RWPE2 (cell line): ENCODE data around the gene UNC79.
A peak's percentile ranks its signal among the peaks of the same experiment; 100 is the strongest.

Experiments
- ATAC-seq: fragments of 200-7000 bp; cut with Tn5 transposase; 3 replicates; pipeline ENCODE4 v1.9.1; 2021; ENCODE audit warnings: low read depth
- DNase-seq: peaks from one replicate; pipeline ENCODE4 v3.0.0-alpha.2; 2020; ENCODE audit warnings: low spot score
- H3K27ac ChIP-seq: fragments of 450-650 bp; 2 replicates; pipeline ENCODE4 v1.5.1; 2017; ENCODE audit warnings: mild to moderate bottlenecking; ENCODE audit not compliant: poor library complexity, severe bottlenecking
- H3K27me3 ChIP-seq: fragments of 250-450 bp; sonication (Bioruptor Pico); 2 replicates; pipeline ENCODE4 v1.5.1; 2021; ENCODE audit warnings: mild to moderate bottlenecking, moderate library complexity; ENCODE audit not compliant: insufficient read depth, poor library complexity, severe bottlenecking
- H3K36me3 ChIP-seq: fragments of 250-450 bp; sonication (Bioruptor Pico); 2 replicates; pipeline ENCODE4 v1.5.1; 2020; ENCODE audit warnings: low read depth, mild to moderate bottlenecking, moderate library complexity
- H3K4me1 ChIP-seq: fragments of 250-450 bp; sonication (Bioruptor Pico); 2 replicates; pipeline ENCODE4 v1.5.1; 2021; ENCODE audit warnings: mild to moderate bottlenecking, moderate library complexity; ENCODE audit not compliant: insufficient read depth, poor library complexity, severe bottlenecking
- H3K4me3 ChIP-seq: fragments of 250-450 bp; sonication (Bioruptor Pico); 2 replicates; pipeline ENCODE4 v1.5.1; 2021; ENCODE audit warnings: mild to moderate bottlenecking, moderate library complexity; ENCODE audit not compliant: severe bottlenecking
- H3K9me3 ChIP-seq: fragments of 250-450 bp; sonication (Bioruptor Pico); 2 replicates; pipeline ENCODE4 v1.5.1; 2021; ENCODE audit warnings: mild to moderate bottlenecking, moderate library complexity; ENCODE audit not compliant: severe bottlenecking
- TF ChIP-seq, protein P1 (sequence below): fragments of 450-650 bp; IDR thresholded peaks from one replicate; pipeline ENCODE4 v1.5.1; 2017; ENCODE audit warnings: mild to moderate bottlenecking, moderate library complexity; ENCODE audit not compliant: poor library complexity, severe bottlenecking

Gene UNC79

GRCh38 chr14:93683226-93683625, 252.5 kb downstream of the UNC79 start:
- H3K4me1 ChIP-seq, result no peaks in the 10 kb centered on the region
- no peak overlapping the region for H3K4me3 ChIP-seq
- TF ChIP-seq, protein P1, sequence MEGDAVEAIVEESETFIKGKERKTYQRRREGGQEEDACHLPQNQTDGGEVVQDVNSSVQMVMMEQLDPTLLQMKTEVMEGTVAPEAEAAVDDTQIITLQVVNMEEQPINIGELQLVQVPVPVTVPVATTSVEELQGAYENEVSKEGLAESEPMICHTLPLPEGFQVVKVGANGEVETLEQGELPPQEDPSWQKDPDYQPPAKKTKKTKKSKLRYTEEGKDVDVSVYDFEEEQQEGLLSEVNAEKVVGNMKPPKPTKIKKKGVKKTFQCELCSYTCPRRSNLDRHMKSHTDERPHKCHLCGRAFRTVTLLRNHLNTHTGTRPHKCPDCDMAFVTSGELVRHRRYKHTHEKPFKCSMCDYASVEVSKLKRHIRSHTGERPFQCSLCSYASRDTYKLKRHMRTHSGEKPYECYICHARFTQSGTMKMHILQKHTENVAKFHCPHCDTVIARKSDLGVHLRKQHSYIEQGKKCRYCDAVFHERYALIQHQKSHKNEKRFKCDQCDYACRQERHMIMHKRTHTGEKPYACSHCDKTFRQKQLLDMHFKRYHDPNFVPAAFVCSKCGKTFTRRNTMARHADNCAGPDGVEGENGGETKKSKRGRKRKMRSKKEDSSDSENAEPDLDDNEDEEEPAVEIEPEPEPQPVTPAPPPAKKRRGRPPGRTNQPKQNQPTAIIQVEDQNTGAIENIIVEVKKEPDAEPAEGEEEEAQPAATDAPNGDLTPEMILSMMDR, result no peak
- no peaks in the 10 kb centered on the region for H3K9me3 ChIP-seq
- H3K27ac ChIP-seq, result no peak overlapping the region
- no peaks in the 10 kb centered on the region for H3K36me3 ChIP-seq
- DNase-seq (no peak), ATAC-seq (peak; percentile 34; the same call in 2 of the 3 replicates)
- peaks cover 23% of the 10 kb centered on the region for H3K27me3 ChIP-seq

DNA sequence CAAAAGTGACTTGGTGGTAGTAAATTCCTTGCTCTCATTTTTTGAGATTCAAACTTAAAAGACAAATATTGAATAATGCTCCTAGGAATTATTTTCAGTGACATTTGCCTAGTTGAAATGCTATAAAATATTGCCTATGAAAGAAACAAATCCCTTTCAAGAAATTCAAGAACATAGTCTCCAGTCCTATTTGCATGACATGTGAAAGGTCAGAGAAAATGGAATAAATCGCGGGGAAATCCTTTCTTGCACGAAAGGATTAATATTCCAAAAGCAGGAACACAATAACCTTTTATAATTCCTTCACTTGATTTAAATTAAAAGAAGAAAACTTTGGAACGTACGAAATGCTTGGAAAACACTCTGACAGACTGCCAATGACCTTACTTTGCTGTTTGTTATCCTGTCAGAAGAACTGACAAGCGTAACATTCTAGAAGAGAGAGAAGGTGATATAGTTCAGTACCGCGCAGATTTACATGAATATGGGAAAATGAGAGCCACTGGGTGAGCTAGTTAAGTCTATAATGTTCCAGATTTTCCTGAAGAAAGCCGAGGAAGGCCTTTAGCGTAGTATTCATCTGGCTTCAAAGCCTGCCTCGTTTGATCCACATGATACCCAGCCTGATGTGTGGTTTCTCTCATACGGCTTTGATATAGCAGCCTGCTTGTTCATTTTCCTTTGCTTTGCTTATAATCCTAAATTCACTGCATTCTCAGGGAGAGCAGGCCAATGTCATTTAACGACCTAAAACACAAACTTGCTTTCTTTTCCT, 254.6 kb downstream of the UNC79 start:
- Histone ChIP-seq H3K4me1 (no peaks in the 10 kb centered on the region), H3K4me3 (no peak overlapping the region), H3K9me3 (no peaks in the 10 kb centered on the region), H3K27ac (no peak overlapping the region), H3K36me3 (no peaks in the 10 kb centered on the region), H3K27me3 (peaks cover 36% of the 10 kb centered on the region)
- no peak for ATAC-seq
- TF ChIP-seq, protein P1, result no peak
- DNase-seq, result no peak

DNA sequence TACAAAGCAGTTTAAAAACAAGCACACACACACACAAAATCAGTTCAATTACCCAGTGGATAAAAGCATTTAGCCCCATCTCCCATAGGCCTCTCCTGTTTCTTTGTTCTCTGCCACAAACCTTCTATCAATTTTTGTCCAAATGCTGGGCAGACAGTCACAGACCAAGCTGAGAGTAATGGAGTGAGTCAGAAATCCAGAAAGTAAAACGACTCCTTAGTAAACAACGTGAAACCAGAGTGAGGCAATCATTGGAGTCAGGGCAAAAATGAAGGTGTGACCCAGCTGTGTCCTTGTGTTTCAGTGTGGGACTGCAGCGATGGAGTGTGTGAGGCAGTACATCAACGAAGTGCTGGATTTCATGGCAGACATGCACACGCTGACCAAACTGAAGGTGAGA, 255.5 kb downstream of the UNC79 start:
- no peaks in the 10 kb centered on the region for H3K9me3 ChIP-seq
- no peak for DNase-seq
- no peaks in the 10 kb centered on the region for H3K4me1 ChIP-seq
- peak; percentile 74 for ATAC-seq
- H3K27me3 ChIP-seq, result peaks cover 40% of the 10 kb centered on the region
- H3K36me3 ChIP-seq, result no peaks in the 10 kb centered on the region
- TF ChIP-seq, protein P1, result no peak
- no peak overlapping the region for H3K4me3 ChIP-seq
- H3K27ac ChIP-seq, result no peak overlapping the region

DNA sequence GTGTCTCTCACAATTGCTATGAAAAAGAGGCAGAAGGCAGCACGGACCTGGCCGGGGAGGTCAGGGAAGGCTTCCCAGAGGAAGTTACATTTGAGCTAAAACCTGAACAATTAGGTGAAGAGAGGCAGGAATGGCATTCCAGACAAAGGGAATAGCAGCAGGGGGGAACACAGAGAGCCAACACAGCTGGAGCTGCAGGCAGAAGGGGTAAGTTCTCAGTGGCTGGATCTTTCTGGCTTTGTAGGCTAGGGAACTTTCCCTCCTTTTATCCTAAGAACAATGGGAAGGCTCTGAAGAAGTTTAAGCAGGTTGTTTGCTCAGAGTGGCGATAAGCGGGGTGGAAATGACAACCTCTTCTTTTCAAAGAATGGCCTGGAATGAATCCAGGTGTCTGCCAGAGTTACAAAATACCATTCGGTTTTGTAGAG, 257.5 kb downstream of the UNC79 start:
- DNase-seq, result no peak
- H3K4me1 ChIP-seq, result no peaks in the 10 kb centered on the region
- TF ChIP-seq, protein P1, result no peak
- H3K4me3 ChIP-seq, result no peak overlapping the region
- H3K27ac ChIP-seq, result no peak overlapping the region
- H3K27me3 ChIP-seq, result peaks cover 40% of the 10 kb centered on the region
- ATAC-seq, result no peak
- H3K36me3 ChIP-seq, result no peaks in the 10 kb centered on the region
- H3K9me3 ChIP-seq, result no peaks in the 10 kb centered on the region

DNA sequence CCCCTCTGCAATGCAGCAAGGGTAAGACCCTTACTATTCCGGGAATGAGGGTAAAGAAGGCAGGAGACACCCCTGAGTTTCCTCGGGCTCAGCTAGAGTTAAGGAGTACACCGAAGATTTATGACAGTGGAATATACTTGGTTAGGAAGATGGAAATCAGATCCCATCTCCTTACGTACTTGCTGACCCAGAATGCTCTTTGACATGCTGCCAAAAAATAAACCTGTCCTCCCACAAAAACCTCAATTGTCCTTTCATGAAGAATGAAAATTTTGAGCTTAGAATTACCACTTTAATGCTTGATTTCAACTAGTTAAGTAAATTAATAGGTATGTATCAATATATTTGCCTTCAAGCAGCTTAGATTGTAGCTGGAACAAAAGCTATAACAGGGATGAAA, 258.1 kb downstream of the UNC79 start:
- no peak for DNase-seq
- H3K27ac ChIP-seq, result no peak overlapping the region
- no peaks in the 10 kb centered on the region for H3K9me3 ChIP-seq
- ATAC-seq, result no peak
- no peaks in the 10 kb centered on the region for H3K36me3 ChIP-seq
- H3K4me1 ChIP-seq, result no peaks in the 10 kb centered on the region
- TF ChIP-seq, protein P1, result no peak
- peaks cover 40% of the 10 kb centered on the region for H3K27me3 ChIP-seq
- H3K4me3 ChIP-seq, result no peak overlapping the region
